COR-L47 (cell line): ENCODE measurements around the gene TOMM70.

ENCODE experiments used
- DNase-seq: peaks from one replicate; lab custom pipeline; 2025; lab: John Stamatoyannopoulos, UW

Gene TOMM70

DNA sequence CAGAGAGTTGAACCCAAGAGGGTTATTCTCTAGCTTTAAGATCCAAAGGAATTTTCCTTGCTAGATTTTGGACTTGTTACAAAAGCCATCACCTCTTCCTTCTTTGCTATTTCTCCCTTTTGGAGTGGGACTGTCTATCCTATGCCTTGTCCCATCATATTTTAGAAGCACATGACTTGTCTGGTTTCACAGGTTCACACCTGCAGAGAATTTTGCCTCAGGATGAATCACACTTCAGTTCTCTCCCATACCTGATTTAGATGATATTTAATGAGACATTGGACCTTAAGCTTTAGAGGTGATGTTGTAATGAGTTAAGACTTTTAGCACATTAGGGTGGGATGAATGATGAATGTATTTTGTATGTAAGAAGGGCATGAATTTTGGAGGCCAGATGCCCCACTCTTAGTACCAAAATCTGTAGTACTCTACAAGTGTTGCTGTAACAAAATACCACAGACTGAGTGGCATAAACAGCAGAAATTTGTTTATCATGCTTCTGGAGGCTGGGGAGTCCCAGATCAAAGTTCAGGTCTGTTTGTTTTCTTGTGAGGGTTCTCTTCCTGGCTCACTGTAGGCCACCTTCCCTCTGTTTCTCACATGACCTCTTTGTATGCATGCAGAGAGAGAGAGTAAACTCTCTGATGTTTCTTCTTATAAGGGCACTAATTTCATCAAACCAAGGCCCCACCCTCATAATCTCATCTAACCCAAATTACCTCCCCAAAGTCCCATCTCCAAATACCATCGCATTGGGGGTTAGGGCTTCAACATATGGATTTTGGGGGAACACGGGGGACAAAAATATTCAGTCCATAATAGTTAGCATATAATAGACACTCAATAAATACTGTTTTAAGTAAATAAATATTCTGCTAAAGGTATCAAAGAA lies 10.4 kb upstream of the TOMM70 start:
- no peak for DNase-seq

DNA sequence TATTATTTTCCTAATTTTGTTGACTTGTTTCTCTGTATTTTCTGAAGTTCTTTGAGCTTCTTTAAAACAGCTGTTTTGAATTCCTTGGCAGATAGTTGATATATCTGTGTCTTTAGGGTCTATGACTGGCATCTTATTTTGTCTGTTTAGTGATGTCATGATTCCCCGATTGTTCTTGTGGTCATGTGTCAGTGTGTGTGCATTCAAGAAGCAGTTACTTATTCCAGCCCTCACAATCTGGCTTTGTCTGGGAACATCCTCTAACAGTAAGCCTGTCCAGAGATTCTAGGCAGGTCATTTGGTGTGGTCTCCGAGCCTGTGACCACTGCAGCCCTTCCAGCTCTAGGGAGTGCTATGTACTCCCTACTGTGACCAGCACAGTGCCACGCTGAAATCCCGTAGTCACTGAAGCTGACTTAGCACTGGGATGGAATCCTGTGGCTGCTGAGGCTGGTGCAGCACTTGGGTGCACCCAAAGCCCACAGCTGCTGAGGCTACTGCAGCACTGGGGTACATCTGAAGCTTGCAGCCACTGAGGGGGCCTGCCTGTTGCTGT lies 7.2 kb upstream of the TOMM70 start:
- DNase-seq, result no peak

GRCh38 chr3:100407164-100407563 lies 6.3 kb upstream of the TOMM70 start:
- no peak for DNase-seq

GRCh38 chr3:100404250-100404548 lies 3.3 kb upstream of the TOMM70 start:
- DNase-seq, result no peak

GRCh38 chr3:100403362-100404249 lies 2.7 kb upstream of the TOMM70 start:
- DNase-seq, result peak; percentile 19

- no peak for DNase-seq
Measured at GRCh38 chr3:100402891-100403290, 2.0 kb upstream of the TOMM70 start.

- DNase-seq, result peak; percentile 63
Measured at GRCh38 chr3:100402256-100402655, 1.4 kb upstream of the TOMM70 start.

- peak; percentile 74 for DNase-seq
Measured at GRCh38 chr3:100401674-100402041, 769 bp upstream of the TOMM70 start.

- DNase-seq, result no peak
Measured at GRCh38 chr3:100400419-100400779, 490 bp downstream of the TOMM70 start.

- no peak for DNase-seq
Measured at GRCh38 chr3:100399341-100400071, 1.4 kb downstream of the TOMM70 start.

DNA sequence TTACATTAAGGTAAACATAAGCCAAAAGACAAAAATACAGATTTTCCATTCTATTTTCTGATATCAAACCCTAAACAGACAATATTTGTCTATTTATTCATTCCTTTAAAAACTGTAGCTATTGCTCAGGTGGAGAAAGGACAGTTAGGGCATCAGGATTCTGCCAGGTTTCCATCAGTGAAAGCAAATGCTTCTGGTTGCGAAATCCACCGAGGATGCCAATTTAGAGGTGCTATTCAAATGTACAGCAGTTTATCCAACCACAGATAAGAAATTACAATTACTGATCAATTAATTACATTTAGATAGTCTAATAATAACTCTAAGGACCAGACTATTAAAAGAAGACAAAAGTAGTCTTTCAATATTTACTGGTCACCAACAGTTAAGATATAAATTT lies 3.9 kb downstream of the TOMM70 start:
- DNase-seq, result no peak

DNA sequence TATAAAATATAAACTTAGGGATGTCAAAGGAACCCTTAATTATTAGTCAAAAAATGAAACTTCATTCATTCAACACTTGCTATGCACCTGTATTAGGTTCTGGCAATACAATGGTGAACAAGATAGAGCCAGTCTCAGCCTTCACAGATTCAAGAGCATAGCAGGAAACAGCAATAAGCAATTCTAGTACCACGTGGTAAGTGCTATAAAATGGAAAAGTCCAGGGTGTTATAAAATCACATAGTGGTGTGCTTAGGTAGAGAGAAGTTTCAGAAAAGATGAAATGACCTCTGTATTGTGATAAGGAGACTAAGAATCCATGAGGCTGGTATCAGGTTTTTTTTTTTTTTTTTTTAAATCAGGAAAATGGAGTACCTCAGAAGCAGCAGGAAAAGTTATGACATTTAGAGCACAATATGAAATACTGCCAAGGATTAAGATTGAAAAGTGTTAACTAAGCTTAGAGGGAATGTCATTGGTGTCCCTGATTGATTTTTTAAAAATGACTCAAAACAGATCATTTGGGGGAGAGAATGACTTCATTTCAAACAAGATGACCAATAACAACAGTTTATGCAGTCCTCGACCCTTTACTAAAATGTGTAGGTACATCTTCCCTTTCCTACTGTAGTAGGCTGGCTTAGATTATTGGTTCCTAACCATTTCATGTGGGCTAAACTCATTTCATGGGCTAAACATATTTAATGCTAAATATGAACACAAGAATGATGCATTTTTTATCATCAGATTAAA lies 5.0 kb downstream of the TOMM70 start:
- no peak for DNase-seq

GRCh38 chr3:100389025-100389424 lies 11.9 kb downstream of the TOMM70 start:
- DNase-seq, result no peak

- DNase-seq, result no peak
Measured at GRCh38 chr3:100386437-100387074, 14.3 kb downstream of the TOMM70 start.

- no peak for DNase-seq
Measured at GRCh38 chr3:100384733-100385525, 16.0 kb downstream of the TOMM70 start.

GRCh38 chr3:100376301-100376700 lies 24.6 kb downstream of the TOMM70 start:
- no peak for DNase-seq

DNA sequence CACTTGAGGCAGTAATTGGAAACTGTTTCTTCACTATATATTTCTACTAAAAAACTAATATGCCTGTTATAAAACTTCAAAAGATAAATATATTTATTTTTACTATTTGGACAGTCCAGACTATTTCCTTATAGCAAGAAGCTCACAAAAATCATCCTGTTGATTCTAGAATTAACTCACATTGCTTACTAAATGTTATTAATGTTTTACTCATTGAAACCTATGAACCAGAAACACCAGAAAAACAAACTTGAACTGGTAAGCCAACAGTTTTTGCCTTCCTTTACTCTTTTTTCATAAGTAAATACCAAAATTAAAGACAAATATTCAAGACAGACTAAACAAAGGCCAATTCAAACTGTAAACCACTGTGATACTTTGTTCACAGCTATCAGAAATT lies 26.4 kb downstream of the TOMM70 start:
- DNase-seq, result no peak

DNA sequence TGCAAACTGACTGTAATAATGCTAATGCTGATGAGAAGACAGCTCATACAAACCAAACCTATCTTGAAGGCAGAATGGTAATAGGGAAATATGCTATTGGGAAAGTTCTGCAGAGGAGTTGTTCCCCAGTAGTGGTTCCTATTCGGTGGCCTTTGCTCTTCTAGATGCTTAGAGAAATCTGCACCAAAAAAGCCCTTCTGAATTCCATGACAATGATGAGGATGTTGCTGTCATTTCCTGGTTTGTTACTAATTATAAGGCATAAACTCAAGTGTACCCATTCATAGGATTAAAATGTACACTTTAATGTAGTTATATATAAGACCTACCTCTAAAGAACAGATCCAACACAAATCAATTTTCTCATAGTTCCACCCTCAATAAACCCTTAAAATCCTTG lies 30.1 kb downstream of the TOMM70 start:
- DNase-seq, result no peak

DNA sequence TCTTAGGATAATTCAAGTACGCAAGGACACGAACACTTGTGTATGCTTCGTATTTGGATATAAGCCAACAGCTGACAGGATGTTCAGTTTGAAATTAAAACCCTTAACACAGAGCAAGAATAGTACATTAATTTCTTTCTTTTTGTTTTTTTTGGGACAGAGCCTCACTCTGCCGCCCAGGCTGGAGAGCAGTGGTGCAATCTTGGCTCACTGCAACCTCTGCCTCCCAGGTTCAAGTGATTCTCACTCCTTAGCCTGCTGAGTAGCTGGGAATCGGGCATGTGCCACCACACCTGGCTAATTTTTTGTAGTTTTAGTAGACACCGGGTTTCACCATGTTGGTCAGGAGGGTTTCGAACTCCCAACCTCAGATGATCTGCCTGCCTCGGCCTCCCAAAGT lies 32.4 kb downstream of the TOMM70 start:
- no peak for DNase-seq

DNA sequence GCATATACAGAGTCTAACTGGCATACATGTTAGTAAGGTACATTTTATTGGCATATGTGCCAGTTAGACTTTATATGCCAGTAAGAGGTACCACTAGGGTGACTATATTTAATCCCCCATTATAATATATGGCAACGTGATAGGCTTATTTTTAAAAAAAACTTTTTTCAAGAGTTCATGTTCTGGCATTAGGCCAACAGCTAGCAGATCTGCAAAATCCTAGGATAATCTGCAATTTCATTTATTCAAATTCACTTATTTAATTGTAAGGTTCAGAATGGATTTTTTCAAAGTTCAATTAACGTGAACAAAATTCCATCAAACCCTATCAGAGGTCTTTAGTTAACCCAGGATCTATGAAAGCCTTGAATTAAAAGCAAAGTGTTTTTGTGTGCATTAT lies 34.5 kb downstream of the TOMM70 start:
- no peak for DNase-seq
